HEK293T (cell line): ENCODE results near the gene SLC7A6.

Source experiments
- BHLHE40 ChIP-seq: fragments of 450-650 bp; IDR thresholded peaks from 2 replicates; pipeline ENCODE4 v1.6.1; 2016; ENCODE audit warnings: mild to moderate bottlenecking, moderate library complexity, borderline replicate concordance
- CTBP1 ChIP-seq: fragments of 450-650 bp; IDR thresholded peaks from 2 replicates; pipeline ENCODE4 v1.6.1; 2016; ENCODE audit warnings: borderline replicate concordance
- FOXM1 ChIP-seq: fragments of 450-650 bp; IDR thresholded peaks from 2 replicates; pipeline ENCODE4 v1.6.1; 2017; ENCODE audit warnings: mild to moderate bottlenecking, borderline replicate concordance
- HDGF ChIP-seq: fragments of 450-650 bp; IDR thresholded peaks from 2 replicates; pipeline ENCODE4 v1.6.1; 2017; ENCODE audit warnings: antibody characterized with exemption, borderline replicate concordance
- SP1 ChIP-seq: fragments of 450-650 bp; IDR thresholded peaks from 2 replicates; pipeline ENCODE4 v1.6.1; 2017
- TARDBP ChIP-seq: fragments of 450-650 bp; IDR thresholded peaks from 2 replicates; pipeline ENCODE4 v1.6.1; 2016
- TF ChIP-seq, protein P1 (sequence below): fragments of 450-650 bp; IDR thresholded peaks from 2 replicates; pipeline ENCODE4 v1.6.1; 2016

GRCh38 chr16:68350813-68351350 lies 86.6 kb downstream of the SLC7A6 start:
- TF ChIP-seq CTBP1 (no peak), TARDBP (no peak), SP1 (no peak), HDGF (no peak), FOXM1 (no peak), BHLHE40 (no peak)
- TF ChIP-seq, protein P1, sequence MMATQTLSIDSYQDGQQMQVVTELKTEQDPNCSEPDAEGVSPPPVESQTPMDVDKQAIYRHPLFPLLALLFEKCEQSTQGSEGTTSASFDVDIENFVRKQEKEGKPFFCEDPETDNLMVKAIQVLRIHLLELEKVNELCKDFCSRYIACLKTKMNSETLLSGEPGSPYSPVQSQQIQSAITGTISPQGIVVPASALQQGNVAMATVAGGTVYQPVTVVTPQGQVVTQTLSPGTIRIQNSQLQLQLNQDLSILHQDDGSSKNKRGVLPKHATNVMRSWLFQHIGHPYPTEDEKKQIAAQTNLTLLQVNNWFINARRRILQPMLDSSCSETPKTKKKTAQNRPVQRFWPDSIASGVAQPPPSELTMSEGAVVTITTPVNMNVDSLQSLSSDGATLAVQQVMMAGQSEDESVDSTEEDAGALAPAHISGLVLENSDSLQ = no peak
